ENCODE data around the gene RTP5.

RTP5 gene

GRCh38 chr2:241850544-241851324 lies 18.8 kb upstream of the RTP5 start:
- Histone ChIP-seq H3K27ac (ENCODE audit: low read depth, low read length) (no peak overlapping the region), H3K9ac (ENCODE audit: low read length) (no peak overlapping the region), H3K4me3 (ENCODE audit: insufficient read depth, low read length, poor library complexity, severe bottlenecking) (no peak overlapping the region), H3K36me3 (ENCODE audit: low read length) (no peaks in the 10 kb centered on the region), H4K20me1 (ENCODE audit: low read depth, low read length) (no peaks in the 10 kb centered on the region), H3F3A (ENCODE audit: insufficient read depth) (no peaks in the 10 kb centered on the region), H3K9me2 (replicated peaks; ENCODE audit: insufficient read depth, low read length) (no peaks in the 10 kb centered on the region), H3K27me3 (ENCODE audit: low read length) (no peaks in the 10 kb centered on the region), H3K4me2 (ENCODE audit: low read depth, low read length, poor library complexity, severe bottlenecking) (no peak overlapping the region), H2AFZ (ENCODE audit: low read depth, low read length, severe bottlenecking) (no peak overlapping the region), H3K79me2 (ENCODE audit: insufficient read depth, low read length) (no peaks in the 10 kb centered on the region), H3K9me3 (ENCODE audit: insufficient read depth, low read length) (no peaks in the 10 kb centered on the region)
- TF ChIP-seq CTCF (IDR thresholded peaks at IDR 0.05; ENCODE audit: insufficient read depth, low read length, poor library complexity, severe bottlenecking) = no peak
- TF ChIP-seq EZH2phosphoT487 (conservative IDR thresholded peaks at IDR 0.05; ENCODE audit: low read length) = no peak

GRCh38 chr2:241851325-241852115 lies 18.0 kb upstream of the RTP5 start:
- Histone ChIP-seq H3K4me3 (ENCODE audit: insufficient read depth, low read length, poor library complexity, severe bottlenecking) (no peak overlapping the region), H3K9me2 (replicated peaks; ENCODE audit: insufficient read depth, low read length) (no peaks in the 10 kb centered on the region), H3K4me2 (ENCODE audit: low read depth, low read length, poor library complexity, severe bottlenecking) (no peak overlapping the region), H2AFZ (ENCODE audit: low read depth, low read length, severe bottlenecking) (no peak overlapping the region), H3K9ac (ENCODE audit: low read length) (no peak overlapping the region), H4K20me1 (ENCODE audit: low read depth, low read length) (no peaks in the 10 kb centered on the region), H3K27me3 (ENCODE audit: low read length) (no peaks in the 10 kb centered on the region), H3K36me3 (ENCODE audit: low read length) (no peaks in the 10 kb centered on the region), H3K27ac (ENCODE audit: low read depth, low read length) (no peak overlapping the region), H3K9me3 (ENCODE audit: insufficient read depth, low read length) (no peaks in the 10 kb centered on the region), H3F3A (ENCODE audit: insufficient read depth) (no peaks in the 10 kb centered on the region), H3K79me2 (ENCODE audit: insufficient read depth, low read length) (no peaks in the 10 kb centered on the region)
- TF ChIP-seq EZH2phosphoT487 (conservative IDR thresholded peaks at IDR 0.05; ENCODE audit: low read length) (no peak), CTCF (IDR thresholded peaks at IDR 0.05; ENCODE audit: insufficient read depth, low read length, poor library complexity, severe bottlenecking) (no peak)

GRCh38 chr2:241852116-241852980 lies 17.2 kb upstream of the RTP5 start:
- TF ChIP-seq EZH2phosphoT487 (conservative IDR thresholded peaks at IDR 0.05; ENCODE audit: low read length) (no peak), CTCF (IDR thresholded peaks at IDR 0.05; ENCODE audit: insufficient read depth, low read length, poor library complexity, severe bottlenecking) (no peak)
- no peaks in the 10 kb centered on the region for H4K20me1 ChIP-seq (ENCODE audit: low read depth, low read length)
- H3K27me3 ChIP-seq (ENCODE audit: low read length) = no peaks in the 10 kb centered on the region
- H3K9me3 ChIP-seq (ENCODE audit: insufficient read depth, low read length) = no peaks in the 10 kb centered on the region
- H3K9me2 ChIP-seq (replicated peaks; ENCODE audit: insufficient read depth, low read length) = no peaks in the 10 kb centered on the region
- H3K4me2 ChIP-seq (ENCODE audit: low read depth, low read length, poor library complexity, severe bottlenecking) = no peak overlapping the region
- no peaks in the 10 kb centered on the region for H3K36me3 ChIP-seq (ENCODE audit: low read length)
- H3F3A ChIP-seq (ENCODE audit: insufficient read depth) = no peaks in the 10 kb centered on the region
- H3K4me3 ChIP-seq (ENCODE audit: insufficient read depth, low read length, poor library complexity, severe bottlenecking) = no peak overlapping the region
- H2AFZ ChIP-seq (ENCODE audit: low read depth, low read length, severe bottlenecking) = no peak overlapping the region
- no peak overlapping the region for H3K27ac ChIP-seq (ENCODE audit: low read depth, low read length)
- no peak overlapping the region for H3K9ac ChIP-seq (ENCODE audit: low read length)
- H3K79me2 ChIP-seq (ENCODE audit: insufficient read depth, low read length) = no peaks in the 10 kb centered on the region
